ENCODE data around the gene ARHGAP24. TPM values are rescaled to one million over a fixed set of nuclear protein-coding genes. Genes with fewer than 3 reads are reported as not detected.

The ARHGAP24 gene
- total RNA-seq, 4 donors from 2014 or later = 41.6 to 71.2 (median 62.0) TPM

- Histone ChIP-seq H3K4me1 (peaks cover 0 to 4% (median 0%) of the 10 kb centered on the region in 4 donors), H3K36me3 (no peaks in the 10 kb centered on the region), H3K9me3 (peaks cover 0 to 10% (median 0%) of the 10 kb centered on the region in 4 donors), H3K4me3 (no peak overlapping the region), H3K27ac (no peak overlapping the region), H3K27me3 (no peaks in the 10 kb centered on the region)
- WGBS, 2 donors = 78 to 80% methylated on average over 4 of the region's 4 CpGs
- DNase-seq (ENCODE audit: low spot score in 2 of 2) = no peak
- TF ChIP-seq EP300 (IDR thresholded peaks at IDR 0.05) = no peak
- TF ChIP-seq CTCF (IDR thresholded peaks at IDR 0.05) = no peak
- no peak for TF ChIP-seq POLR2A (IDR thresholded peaks at IDR 0.05)
These were observed 91.0 kb downstream of the ARHGAP24 start for GRCh38 chr4:85565761-85566480.

GRCh38 chr4:85569730-85570299 lies 94.9 kb downstream of the ARHGAP24 start:
- H3K27me3 ChIP-seq = no peaks in the 10 kb centered on the region
- peaks cover 0 to 3% (median 0%) of the 10 kb centered on the region in 3 donors for H3K36me3 ChIP-seq
- peak overlapping the region in 1 of 4 donors; percentile 57 for H3K27ac ChIP-seq
- no peak for DNase-seq (ENCODE audit: low spot score in 2 of 2)
- H3K4me1 ChIP-seq = peaks cover 0 to 4% (median 0%) of the 10 kb centered on the region in 4 donors
- H3K4me3 ChIP-seq = no peak overlapping the region
- WGBS, 2 donors = 65% methylated on average over 2 of the region's 2 CpGs
- TF ChIP-seq CTCF (IDR thresholded peaks at IDR 0.05) (no peak), EP300 (IDR thresholded peaks at IDR 0.05) (no peak), POLR2A (IDR thresholded peaks at IDR 0.05) (no peak)
- no peaks in the 10 kb centered on the region for H3K9me3 ChIP-seq

GRCh38 chr4:85570388-85570787 lies 95.4 kb downstream of the ARHGAP24 start:
- 45 to 64% methylated on average over 3 of the region's 3 CpGs for WGBS, 2 donors
- DNase-seq (ENCODE audit: low spot score in 2 of 2) = no peak
- TF ChIP-seq POLR2A (IDR thresholded peaks at IDR 0.05) (no peak), CTCF (IDR thresholded peaks at IDR 0.05) (no peak), EP300 (IDR thresholded peaks at IDR 0.05) (no peak)
- Histone ChIP-seq H3K27me3 (no peaks in the 10 kb centered on the region), H3K4me3 (no peak overlapping the region), H3K36me3 (peaks cover 0 to 3% (median 0%) of the 10 kb centered on the region in 3 donors), H3K27ac (peak overlapping the region in 1 of 4 donors; percentile 57), H3K9me3 (no peaks in the 10 kb centered on the region), H3K4me1 (peaks cover 0 to 4% (median 0%) of the 10 kb centered on the region in 4 donors)

GRCh38 chr4:85571008-85571407 lies 96.1 kb downstream of the ARHGAP24 start:
- H3K27me3 ChIP-seq = no peaks in the 10 kb centered on the region
- peaks cover 0 to 4% (median 0%) of the 10 kb centered on the region in 4 donors for H3K4me1 ChIP-seq
- no peak overlapping the region for H3K4me3 ChIP-seq
- TF ChIP-seq EP300 (IDR thresholded peaks at IDR 0.05) (no peak), CTCF (IDR thresholded peaks at IDR 0.05) (no peak), POLR2A (IDR thresholded peaks at IDR 0.05) (no peak)
- no peak overlapping the region for H3K27ac ChIP-seq
- no peak for DNase-seq (ENCODE audit: low spot score in 2 of 2)
- no peaks in the 10 kb centered on the region for H3K9me3 ChIP-seq
- peaks cover 0 to 3% (median 0%) of the 10 kb centered on the region in 3 donors for H3K36me3 ChIP-seq

GRCh38 chr4:85573270-85573669 lies 98.3 kb downstream of the ARHGAP24 start:
- H3K4me3 ChIP-seq = no peak overlapping the region

More at GRCh38 chr4:85573270-85573669, 98.3 kb downstream of the ARHGAP24 start:
- no peak for TF ChIP-seq EP300 (IDR thresholded peaks at IDR 0.05)
- no peak for TF ChIP-seq POLR2A (IDR thresholded peaks at IDR 0.05)
- TF ChIP-seq CTCF (IDR thresholded peaks at IDR 0.05) = no peak
- no peak for DNase-seq (ENCODE audit: low spot score in 2 of 2)
- H3K27me3 ChIP-seq = no peaks in the 10 kb centered on the region
- H3K9me3 ChIP-seq = no peaks in the 10 kb centered on the region
- H3K27ac ChIP-seq = no peak overlapping the region
- H3K4me1 ChIP-seq = no peaks in the 10 kb centered on the region
- WGBS, 2 donors = 97 to 100% methylated on average over 1 of the region's 1 CpG
- H3K36me3 ChIP-seq = peaks cover 0 to 3% (median 0%) of the 10 kb centered on the region in 3 donors
